H54 (cell line): ENCODE measurements around the gene ARL5C.
A peak's percentile ranks its signal among the peaks of the same experiment; 100 is the strongest.

Experiments used
- DNase-seq: peaks from one replicate; pipeline ENCODE4 v3.0.0; 2011; ENCODE audit warnings: low spot score, mixed read lengths; ENCODE audit not compliant: insufficient read length
- FAIRE-seq: peaks from 3 replicates; lab custom pipeline; 2011; peaks lifted over from hg19 to GRCh38; lab: Jason Lieb, UNC
- POLR2A ChIP-seq: IDR thresholded peaks from 2 replicates; pipeline ENCODE4 v1.6.1; 2011; ENCODE audit warnings: low read depth, mild to moderate bottlenecking, low read length

ARL5C gene

GRCh38 chr17:39165841-39166349 is at the start of gene ARL5C:
Gene ARL5C, minus strand, starts transcription at chr17:39166161. Its CDS starts 401 bp downstream, at chr17:39165760.
- DNase-seq (no peak), FAIRE-seq (no peak)
- TF ChIP-seq POLR2A, result no peak

- FAIRE-seq, result no peak
- DNase-seq, result peak; percentile 96
Measured at GRCh38 chr17:39213852-39214251, 47.9 kb upstream of the ARL5C start.

GRCh38 chr17:39212841-39213480 is 47.0 kb upstream of the ARL5C start:
- TF ChIP-seq POLR2A, result no peak
- FAIRE-seq, result no peak
- no peak for DNase-seq

More at GRCh38 chr17:39213852-39214251, 47.9 kb upstream of the ARL5C start:
- no peak for TF ChIP-seq POLR2A

GRCh38 chr17:39212195-39212810 is 46.3 kb upstream of the ARL5C start:
- no peak for TF ChIP-seq POLR2A
- no peak for DNase-seq
- FAIRE-seq, result no peak

GRCh38 chr17:39210093-39210434 is 44.1 kb upstream of the ARL5C start:
- FAIRE-seq (no peak), DNase-seq (no peak)
- no peak for TF ChIP-seq POLR2A

- DNase-seq (no peak), FAIRE-seq (no peak)
- peak; percentile 54 for TF ChIP-seq POLR2A
Measured at GRCh38 chr17:39209317-39210092, 43.5 kb upstream of the ARL5C start.

GRCh38 chr17:39208893-39209292 is 42.9 kb upstream of the ARL5C start:
- FAIRE-seq, result no peak
- DNase-seq, result no peak
- TF ChIP-seq POLR2A, result no peak

GRCh38 chr17:39208136-39208535 is 42.2 kb upstream of the ARL5C start:
- no peak for DNase-seq
- FAIRE-seq, result no peak
- no peak for TF ChIP-seq POLR2A

- no peak for FAIRE-seq
- no peak for TF ChIP-seq POLR2A
- DNase-seq, result no peak
Measured at GRCh38 chr17:39205112-39205526, 39.2 kb upstream of the ARL5C start.

- TF ChIP-seq POLR2A, result no peak
- FAIRE-seq (no peak), DNase-seq (no peak)
Measured at GRCh38 chr17:39204245-39204644, 38.3 kb upstream of the ARL5C start.

GRCh38 chr17:39200957-39201510 is 35.1 kb upstream of the ARL5C start:
- no peak for DNase-seq
- no peak for TF ChIP-seq POLR2A
- FAIRE-seq, result no peak

GRCh38 chr17:39200070-39200879 is 34.3 kb upstream of the ARL5C start, which contains the start of gene RPL19:
Gene RPL19, plus strand, starts transcription at chr17:39200283. Its CDS starts 62 bp downstream, at chr17:39200345.
- TF ChIP-seq POLR2A, result peak; percentile 93
- DNase-seq, result peak; percentile 60
- no peak for FAIRE-seq

- FAIRE-seq (no peak), DNase-seq (peak; percentile 84)
- 0 out of 2 replicates have a peak, but pooled peaks have one; percentile 22 for TF ChIP-seq POLR2A
Measured at GRCh38 chr17:39199820-39200069, 33.8 kb upstream of the ARL5C start.

- TF ChIP-seq POLR2A, result no peak
- DNase-seq, result no peak
- no peak for FAIRE-seq
Measured at GRCh38 chr17:39198186-39198566, 32.2 kb upstream of the ARL5C start.
